Right lobe of liver (tissue), 6 donors: ENCODE results near the gene EPS8. TPM values are rescaled to one million over a fixed set of nuclear protein-coding genes. Genes with fewer than 3 reads are reported as not detected.

ENCODE experiments used
- ATAC-seq, 4 donors: fragments of 200-7000 bp; cut with Tn5 transposase; one replicate each; pipeline ENCODE4 v1.9.1; 2020; ENCODE audit warnings: mild to moderate bottlenecking in 4 of 4, moderate library complexity in 4 of 4
- DNase-seq, 3 donors: peaks; one replicate each; pipeline ENCODE4 v3.0.0-alpha.2; 2020
- H3K27ac ChIP-seq, 3 donors: fragments of 200-600 bp; one replicate each; pipeline ENCODE4 v1.8.0; 2022
- H3K27me3 ChIP-seq, 2 donors: fragments of 200-600 bp; one replicate each; pipeline ENCODE4 v1.8.0; 2022
- H3K36me3 ChIP-seq, 4 donors: fragments of 200-600 bp; sonication (generic) in 1 of 4; one replicate each; pipeline versions ENCODE4 v1.5.1 to v1.8.0; 2017 to 2022; ENCODE audit warnings: control low read depth in 1 of 4
- H3K4me1 ChIP-seq, 4 donors: fragments of 200-600 bp; sonication (generic) in 1 of 4; one replicate each; pipeline versions ENCODE4 v1.5.1 to v1.8.0; 2017 to 2022; ENCODE audit warnings: control low read depth in 1 of 4
- H3K4me3 ChIP-seq, 3 donors: fragments of 200-600 bp; one replicate each; pipeline ENCODE4 v1.8.0; 2022
- H3K9me3 ChIP-seq, 4 donors: fragments of 200-600 bp; sonication (generic) in 1 of 4; one replicate each; pipeline versions ENCODE4 v1.5.1 to v1.8.0; 2017 to 2022; ENCODE audit warnings: control low read depth in 1 of 4
- POLR2A ChIP-seq: fragments of 450-650 bp; IDR thresholded peaks from one replicate; pipeline ENCODE4 v1.6.1; 2017; ENCODE audit warnings: antibody characterized with exemption, mild to moderate bottlenecking
- WGBS: methylation state at CpG from one replicate; pipeline ENCODE4 v1.1.6; 2018; ENCODE audit warnings: low coverage, low lambda C conversion rate; ENCODE audit not compliant: insufficient coverage; ENCODE audit errors: missing lambda C conversion rate; 5-methylcytosine and 5-hydroxymethylcytosine counted together
- intact Hi-C, 2 donors: fragments of 100-400 bp; cut with DNase I; formaldehyde crosslinking; loops; one replicate each; pipeline versions ENCODE4 v1.11.2 to v1.14.1; 2022
- total RNA-seq, 6 experiments: library from RNA; depleted of rRNA in 2 of 6; stranded (reverse); fragments of >200 nt in 2 of 6; fragmentation: NEBNext Ultra II Directional in 3 of 6; extraction: Animal tissue kit (Norgen Biotek cat#: 25700) in 3 of 6; gene quantifications; one replicate each; pipeline versions ENCODE4 v1.1.0 to v1.2.4, GENCODE V29; 2016 to 2023
- TF ChIP-seq, protein P1 (sequence below), 4 donors: fragments of 200-600 bp in 3 of 4; fragments of 450-650 bp in 1 of 4; IDR thresholded peaks; one replicate each; pipeline versions ENCODE4 v1.5.1 to v1.8.0; 2016 to 2022; ENCODE audit warnings: antibody characterized with exemption in 4 of 4, mild to moderate bottlenecking in 2 of 4
- donor health status: DM: no; HTN: yes; CAD: no.
- donor health status: DM: no; HTN: no; CAD: no.
- donor health status: DM: no; HTN: no; CAD: no.
- donor health status: DM: no; HTN: yes; CAD: no.
- donor health status: DM: no; HTN: yes; CAD: no.

Gene EPS8
- total RNA-seq, 6 experiments from 2014 or later, result 21.3 to 44.8 (median 28.2) TPM

GRCh38 chr12:15772405-15773018, 16.7 kb downstream of the EPS8 start:
- no peak overlapping the region for H3K4me3 ChIP-seq
- peaks cover 0 to 8% (median 3%) of the 10 kb centered on the region in 4 donors for H3K4me1 ChIP-seq
- H3K9me3 ChIP-seq, result no peaks in the 10 kb centered on the region
- ATAC-seq (peak; percentile 55 to 78 (median 74)), DNase-seq (no peak)
- no peak overlapping the region for H3K27ac ChIP-seq
- no peaks in the 10 kb centered on the region for H3K36me3 ChIP-seq
- 97% methylated on average over 2 of the region's 2 CpGs for WGBS
- no peaks in the 10 kb centered on the region for H3K27me3 ChIP-seq
- intact Hi-C loops, result no loop called here
- TF ChIP-seq POLR2A, result no peak
- TF ChIP-seq, protein P1, sequence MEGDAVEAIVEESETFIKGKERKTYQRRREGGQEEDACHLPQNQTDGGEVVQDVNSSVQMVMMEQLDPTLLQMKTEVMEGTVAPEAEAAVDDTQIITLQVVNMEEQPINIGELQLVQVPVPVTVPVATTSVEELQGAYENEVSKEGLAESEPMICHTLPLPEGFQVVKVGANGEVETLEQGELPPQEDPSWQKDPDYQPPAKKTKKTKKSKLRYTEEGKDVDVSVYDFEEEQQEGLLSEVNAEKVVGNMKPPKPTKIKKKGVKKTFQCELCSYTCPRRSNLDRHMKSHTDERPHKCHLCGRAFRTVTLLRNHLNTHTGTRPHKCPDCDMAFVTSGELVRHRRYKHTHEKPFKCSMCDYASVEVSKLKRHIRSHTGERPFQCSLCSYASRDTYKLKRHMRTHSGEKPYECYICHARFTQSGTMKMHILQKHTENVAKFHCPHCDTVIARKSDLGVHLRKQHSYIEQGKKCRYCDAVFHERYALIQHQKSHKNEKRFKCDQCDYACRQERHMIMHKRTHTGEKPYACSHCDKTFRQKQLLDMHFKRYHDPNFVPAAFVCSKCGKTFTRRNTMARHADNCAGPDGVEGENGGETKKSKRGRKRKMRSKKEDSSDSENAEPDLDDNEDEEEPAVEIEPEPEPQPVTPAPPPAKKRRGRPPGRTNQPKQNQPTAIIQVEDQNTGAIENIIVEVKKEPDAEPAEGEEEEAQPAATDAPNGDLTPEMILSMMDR (IDR thresholded peaks at IDR 0.05), result peak; percentile 44 to 54 (median 46)

DNA sequence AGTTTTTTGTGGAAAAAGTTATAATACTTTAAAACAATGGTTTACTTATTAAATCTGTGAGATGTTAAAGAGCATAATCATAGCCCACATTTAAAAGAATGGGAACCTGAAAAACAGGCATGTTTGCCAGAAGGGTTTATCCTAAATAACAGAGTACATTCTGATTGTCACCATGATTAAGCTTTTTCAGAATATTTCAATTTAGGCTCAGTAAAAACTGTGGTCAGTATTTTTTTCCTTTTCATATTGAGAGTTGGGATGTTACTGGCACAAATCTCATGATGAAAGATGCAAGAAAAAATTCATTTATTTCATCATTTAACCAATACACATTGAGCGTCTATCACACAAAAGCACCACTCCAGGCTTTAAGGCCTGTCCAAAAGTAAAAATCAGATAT, 18.6 kb downstream of the EPS8 start:
- Histone ChIP-seq H3K27ac (no peak overlapping the region), H3K4me3 (no peak overlapping the region), H3K36me3 (no peaks in the 10 kb centered on the region), H3K27me3 (no peaks in the 10 kb centered on the region), H3K9me3 (no peaks in the 10 kb centered on the region), H3K4me1 (peaks cover 0 to 8% (median 3%) of the 10 kb centered on the region in 4 donors)
- TF ChIP-seq, protein P1 (IDR thresholded peaks at IDR 0.05), result no peak
- TF ChIP-seq POLR2A, result no peak
- no peak for ATAC-seq
- no peak for DNase-seq
- 94% methylated on average over 1 of the region's 1 CpG for WGBS
- intact Hi-C loops, result no loop called here

DNA sequence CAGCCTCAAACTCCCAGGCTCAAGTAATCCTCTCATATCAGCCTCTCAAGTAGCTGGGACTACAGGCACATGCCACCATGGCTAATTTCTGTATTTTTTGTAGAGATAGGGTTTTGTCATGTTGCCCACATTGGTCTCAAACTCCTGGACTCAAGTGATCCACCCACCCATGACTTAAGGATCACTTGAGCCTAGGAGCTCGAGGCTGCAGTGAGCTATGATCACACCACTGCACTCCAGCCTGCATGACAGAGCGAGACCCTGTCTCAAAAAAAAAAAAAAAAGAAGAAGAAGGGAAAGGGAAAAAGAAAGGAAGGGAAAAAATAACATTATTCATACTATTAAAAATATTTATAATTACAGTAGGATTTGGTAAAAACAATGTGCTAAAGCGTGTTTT, 19.2 kb downstream of the EPS8 start:
- Histone ChIP-seq H3K4me3 (no peak overlapping the region), H3K9me3 (no peaks in the 10 kb centered on the region), H3K27ac (no peak overlapping the region), H3K36me3 (no peaks in the 10 kb centered on the region), H3K27me3 (no peaks in the 10 kb centered on the region), H3K4me1 (peaks cover 0 to 5% (median 2%) of the 10 kb centered on the region in 4 donors)
- no peak for ATAC-seq
- intact Hi-C loops, result no loop called here
- TF ChIP-seq POLR2A, result no peak
- TF ChIP-seq, protein P1 (IDR thresholded peaks at IDR 0.05), result no peak
- WGBS, result 73% methylated on average over 3 of the region's 3 CpGs
- DNase-seq, result no peak

- WGBS, result 76% methylated on average over 3 of the region's 3 CpGs
- no peaks in the 10 kb centered on the region for H3K27me3 ChIP-seq
These were observed 19.6 kb downstream of the EPS8 start for GRCh38 chr12:15769586-15769985.

More at GRCh38 chr12:15769586-15769985, 19.6 kb downstream of the EPS8 start:
- peaks cover 0 to under 1% (median 0%) of the 10 kb centered on the region in 4 donors for H3K4me1 ChIP-seq
- no peak overlapping the region for H3K27ac ChIP-seq
- H3K36me3 ChIP-seq, result no peaks in the 10 kb centered on the region
- no peak for ATAC-seq
- DNase-seq, result no peak
- H3K9me3 ChIP-seq, result no peaks in the 10 kb centered on the region
- intact Hi-C loops, result no loop called here
- TF ChIP-seq, protein P1 (IDR thresholded peaks at IDR 0.05), result no peak
- no peak for TF ChIP-seq POLR2A
- H3K4me3 ChIP-seq, result no peak overlapping the region
